NCI-H1436 treated with DMSO at 0.1 percent for 48 hours (cell line): ENCODE data around the gene KRT38.
"Not testable (repeated sequence)": the region's sequence is repeated elsewhere in the genome, so short reads cannot be mapped to it uniquely, and the experiment has no call there.

ENCODE experiments used
- DNase-seq: peaks from one replicate; lab custom pipeline; 2025; lab: John Stamatoyannopoulos, UW

Gene KRT38

GRCh38 chr17:41421116-41421515, 19.7 kb downstream of the KRT38 start:
- DNase-seq: no peak

DNA sequence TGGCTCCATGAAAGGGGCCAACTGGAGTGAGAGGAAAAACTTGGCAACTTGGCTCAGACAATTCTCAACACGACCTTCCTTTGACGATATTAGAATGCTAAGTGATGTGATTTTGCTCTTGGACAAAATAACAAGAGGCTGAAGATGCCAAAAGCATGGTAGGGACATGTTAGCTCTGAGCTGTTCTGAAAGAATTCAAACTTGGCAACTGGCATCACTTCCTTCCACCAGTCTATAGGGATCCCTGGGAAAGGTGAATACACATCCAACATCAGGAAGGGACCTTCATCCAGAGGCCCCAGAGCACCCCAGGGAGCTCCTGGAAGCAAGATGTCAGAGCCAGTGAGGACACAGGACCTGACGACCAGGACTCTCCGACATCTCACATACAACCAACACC, 20.6 kb downstream of the KRT38 start:
- DNase-seq: no peak

DNA sequence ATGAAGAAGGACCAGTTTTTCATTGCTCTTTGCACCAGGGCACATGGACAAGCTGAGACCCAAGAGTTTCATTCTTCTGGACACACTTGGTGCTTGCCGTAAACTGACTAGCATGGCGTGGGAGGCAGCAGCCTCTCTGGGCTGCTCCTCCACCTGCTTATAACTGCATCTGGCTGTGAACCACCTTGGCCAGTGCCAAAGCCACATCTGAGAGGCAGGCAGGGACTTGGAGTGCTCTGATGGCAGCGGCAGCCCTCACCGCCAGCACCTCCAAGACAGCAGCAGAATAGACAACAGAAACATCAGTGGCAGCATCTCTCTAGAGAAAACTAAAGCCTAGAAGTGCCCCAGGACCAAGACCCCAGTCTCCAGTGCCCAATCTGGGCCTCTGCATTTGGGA, 21.1 kb downstream of the KRT38 start:
- no peak for DNase-seq

DNA sequence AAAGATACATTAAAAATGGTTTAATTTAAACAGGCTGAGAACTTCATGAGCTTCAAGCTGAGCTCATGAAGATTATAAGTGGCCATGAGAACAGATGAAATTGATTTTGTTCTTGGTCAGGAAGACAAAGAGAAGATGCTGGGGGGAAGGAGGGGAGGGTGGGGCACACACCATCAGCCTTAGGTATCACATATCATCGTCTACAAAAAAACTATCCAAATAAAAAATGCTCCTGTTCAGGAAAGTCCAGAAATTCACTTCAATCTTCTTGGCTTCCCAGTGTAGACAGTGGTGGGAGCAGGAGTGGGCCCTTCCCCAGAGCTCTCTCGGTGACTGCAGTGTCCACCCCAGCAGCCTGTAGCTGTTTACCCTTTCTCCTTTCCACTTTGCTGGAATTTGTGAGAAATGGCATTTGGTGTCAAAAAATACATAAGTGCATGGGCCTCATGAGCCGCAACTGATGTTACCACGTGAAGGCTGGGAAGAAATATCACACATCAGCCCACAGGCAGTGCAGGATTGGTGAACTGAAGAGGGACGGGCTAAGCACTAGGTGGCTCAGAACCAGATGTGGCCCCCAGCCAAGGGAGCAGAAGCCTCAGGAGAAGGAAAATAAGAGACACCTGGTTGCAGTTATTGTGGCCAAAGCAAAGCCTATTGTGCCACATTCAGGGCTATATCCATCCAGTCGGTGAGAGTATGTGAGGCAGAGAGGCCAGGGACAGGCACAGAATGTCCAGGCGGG, 22.5 kb downstream of the KRT38 start:
- DNase-seq: no peak

- no peak for DNase-seq
Observed at GRCh38 chr17:41417576-41418015, 23.2 kb downstream of the KRT38 start.

- DNase-seq: no peak
Observed at GRCh38 chr17:41417127-41417526, 23.7 kb downstream of the KRT38 start.

GRCh38 chr17:41416479-41416878, 24.3 kb downstream of the KRT38 start:
- no peak for DNase-seq

DNA sequence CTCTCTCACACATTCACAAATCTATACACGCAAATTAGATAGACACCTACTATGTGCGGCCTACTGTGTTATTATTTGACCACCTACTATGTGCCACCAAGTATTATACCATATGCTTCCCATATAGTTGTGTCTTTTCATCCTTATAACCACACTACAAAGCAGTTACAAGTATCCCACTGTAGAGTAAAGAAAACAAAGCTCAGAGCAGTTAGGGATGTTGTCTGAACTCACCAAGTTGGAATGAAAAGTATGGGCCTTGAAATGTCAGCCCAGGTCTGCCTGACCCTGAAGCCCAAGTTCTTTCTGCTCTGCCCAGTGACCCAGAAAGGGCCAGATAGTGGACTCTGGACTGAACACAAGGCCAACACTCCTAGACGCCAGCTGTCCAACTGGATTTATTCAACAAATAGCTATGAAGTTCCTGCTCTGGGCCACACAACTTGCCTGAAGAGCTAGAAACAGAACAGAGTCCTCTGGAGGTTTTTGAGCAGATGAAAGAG, 24.9 kb downstream of the KRT38 start:
- no peak for DNase-seq

DNA sequence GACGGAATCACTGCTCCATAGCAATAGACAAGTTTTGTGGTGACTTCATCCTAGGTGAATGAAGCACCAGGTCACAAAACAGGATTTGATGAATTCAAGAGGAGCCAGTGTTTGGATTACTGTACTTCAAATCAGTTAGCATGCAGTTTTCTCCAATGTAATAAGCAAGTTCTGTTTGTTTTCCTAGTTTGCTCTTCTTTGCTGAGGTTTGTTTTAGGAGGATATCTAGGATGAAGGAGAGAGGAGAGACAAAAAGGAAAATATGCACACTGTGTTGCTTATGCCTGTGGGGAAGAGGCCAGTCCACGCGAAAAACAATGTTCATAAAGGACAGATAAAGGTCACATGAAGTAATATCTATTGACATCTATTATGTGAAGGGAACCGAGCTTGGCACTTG, 25.4 kb downstream of the KRT38 start:
- DNase-seq: no peak

GRCh38 chr17:41413982-41414381, 26.8 kb downstream of the KRT38 start:
- DNase-seq: no peak

DNA sequence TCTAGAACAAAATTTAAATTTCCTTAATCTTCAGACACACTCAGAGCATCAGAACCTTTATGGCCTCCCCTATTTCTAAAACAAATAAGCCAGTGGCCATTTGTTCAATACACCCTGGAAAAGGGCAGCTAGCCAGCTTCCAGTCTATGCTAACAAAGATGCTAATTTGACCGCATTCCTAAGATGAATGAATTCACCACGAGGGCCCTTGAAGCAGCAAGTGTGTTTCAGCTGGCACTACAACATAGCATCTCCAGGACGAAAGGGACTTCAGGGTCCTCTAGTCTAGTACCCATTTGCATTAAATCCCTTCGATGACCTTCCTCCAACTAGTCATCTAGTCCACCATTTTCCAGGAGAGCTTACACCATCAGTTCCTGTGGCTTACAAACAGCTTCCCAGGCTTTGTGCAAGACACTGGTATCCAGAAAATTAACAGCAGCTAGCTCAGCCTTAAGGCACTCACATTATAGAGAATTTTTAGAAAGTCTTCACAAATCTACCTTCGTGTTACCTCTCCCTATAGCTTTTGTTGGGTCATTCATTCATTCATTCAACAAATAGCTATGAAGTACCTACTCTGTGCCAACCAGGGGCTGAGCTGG, 27.3 kb downstream of the KRT38 start:
- no peak for DNase-seq

- DNase-seq: no peak
Observed at GRCh38 chr17:41411072-41411840, 29.5 kb downstream of the KRT38 start.

- DNase-seq: no peak
Observed at GRCh38 chr17:41407226-41407625, 33.6 kb downstream of the KRT38 start.

DNA sequence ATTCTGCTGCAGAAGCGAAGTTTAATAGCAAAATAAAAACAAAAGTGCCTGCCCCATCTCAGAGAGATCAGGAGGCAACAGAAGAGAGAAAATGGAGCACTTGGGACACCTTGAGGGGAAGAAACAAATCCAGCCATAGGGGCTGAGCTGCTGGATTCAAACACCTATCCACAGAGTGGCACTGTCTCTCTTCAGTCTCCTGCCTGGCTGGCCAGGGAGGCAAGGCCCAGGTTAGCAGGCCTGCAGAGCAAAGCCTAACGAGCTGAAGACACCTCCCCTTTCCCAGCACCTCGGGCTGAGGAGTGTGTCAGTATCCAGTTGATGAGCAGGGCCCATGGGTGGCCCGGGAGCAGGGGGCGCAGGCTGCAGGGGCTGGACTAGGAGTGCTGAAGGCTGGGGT, 34.6 kb downstream of the KRT38 start:
- DNase-seq: no peak

DNA sequence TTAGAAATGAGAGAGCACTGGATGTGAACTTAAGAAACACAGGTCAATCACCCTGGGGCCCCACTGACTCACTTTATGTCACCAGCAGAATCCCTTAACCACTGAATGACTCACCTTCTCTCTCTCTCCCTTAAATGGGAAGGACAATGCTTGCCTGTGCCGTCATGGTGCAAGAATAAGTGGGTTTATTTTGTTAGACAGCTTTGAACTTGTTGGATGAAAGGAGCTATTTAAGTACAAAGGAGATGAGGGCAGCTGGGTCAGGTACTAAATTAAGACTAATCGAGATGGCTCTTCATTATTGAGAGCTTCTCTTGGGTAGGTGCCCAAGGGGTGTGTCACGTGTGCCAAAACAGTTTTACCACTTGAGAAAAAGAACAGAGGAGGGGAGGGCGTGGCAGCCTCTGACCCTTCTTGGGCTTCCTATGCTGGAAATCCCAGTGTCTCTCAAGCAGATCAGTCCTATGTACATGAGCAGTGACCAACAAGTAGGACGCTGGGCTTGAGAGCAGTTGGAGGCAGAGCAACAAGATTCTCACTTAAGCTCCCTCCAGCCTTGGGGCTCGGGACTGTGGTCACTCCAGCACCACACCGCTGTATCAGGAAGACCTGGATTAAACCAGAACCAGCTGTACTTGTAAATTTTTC, 36.6 kb downstream of the KRT38 start:
- no peak for DNase-seq

GRCh38 chr17:41403404-41404023, 37.3 kb downstream of the KRT38 start:
- no peak for DNase-seq

DNA sequence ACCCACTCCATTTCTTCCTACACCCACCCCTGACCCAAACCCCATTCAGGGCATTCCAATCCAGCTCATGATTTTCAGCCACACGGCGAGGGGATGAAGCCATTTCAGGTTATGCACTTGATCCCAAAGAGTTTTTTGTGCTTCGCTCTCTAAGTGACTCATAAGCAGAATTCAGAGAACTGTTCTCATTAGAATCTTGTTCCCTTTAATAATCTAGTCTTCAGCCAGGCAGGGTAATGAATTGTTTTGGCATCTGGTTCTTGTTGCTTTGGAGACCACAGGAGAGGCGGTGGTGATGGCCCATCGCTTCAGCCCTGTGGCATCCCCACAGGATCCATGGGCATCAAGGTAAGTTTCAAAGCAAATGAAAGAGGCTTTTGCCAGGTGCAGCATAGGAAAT, 38.6 kb downstream of the KRT38 start:
- no peak for DNase-seq

DNA sequence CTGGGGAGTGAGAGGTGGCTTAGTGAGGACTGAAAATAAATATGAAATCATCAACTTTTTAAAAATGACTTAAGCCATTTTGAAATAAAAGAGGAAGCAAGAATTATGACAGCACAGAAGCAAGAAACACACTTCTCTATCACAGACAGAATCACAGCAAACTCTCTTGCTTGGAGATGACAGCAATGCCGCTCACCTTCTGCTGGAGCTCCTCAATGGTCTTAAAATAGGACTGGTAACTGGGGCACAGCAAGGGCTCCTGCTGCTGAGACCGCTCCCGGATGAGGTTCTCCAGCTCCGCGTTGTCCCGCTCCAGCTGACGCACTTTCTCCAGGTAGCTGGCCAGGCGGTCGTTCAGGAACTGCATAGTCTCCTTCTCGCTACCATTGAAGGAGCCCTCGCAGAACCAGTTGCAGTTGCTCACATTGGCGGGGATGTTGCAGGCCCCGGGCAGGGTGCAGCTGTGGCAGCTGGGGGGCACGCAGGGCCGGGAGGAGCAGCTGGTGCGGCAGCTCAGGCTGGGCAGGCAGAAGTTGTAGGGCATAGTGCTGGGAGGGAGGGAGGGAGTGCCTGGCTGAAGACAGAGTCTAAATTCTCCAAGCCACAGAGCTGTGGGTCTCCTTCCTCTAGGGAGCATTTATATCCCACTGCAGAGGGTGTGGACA, 43.7 kb downstream of the KRT38 start, which contains the start of gene KRT31:
Gene KRT31, minus strand, starts transcription at position 613 of the 665 bp plus-strand sequence. Its CDS starts 69 bp downstream, at position 544.
- DNase-seq: no peak

DNA sequence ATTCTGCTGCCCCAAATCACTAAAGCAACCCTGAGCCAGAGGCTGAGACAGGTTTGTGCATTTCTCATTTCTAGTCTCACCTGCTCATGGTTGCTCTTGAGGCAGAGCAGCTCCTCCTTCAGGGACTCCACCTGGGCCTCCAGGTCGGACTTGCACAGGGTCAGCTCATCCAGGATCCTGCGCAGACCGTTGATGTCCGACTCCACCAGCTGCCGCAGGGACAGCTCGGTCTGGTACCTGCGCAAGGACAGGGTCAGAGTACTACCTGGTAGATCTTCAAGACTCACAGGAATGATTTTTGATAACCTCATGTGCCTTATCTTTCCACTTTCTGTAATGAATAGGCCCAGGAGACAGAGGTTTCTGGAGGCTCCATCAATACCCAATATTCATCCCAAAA, 44.4 kb downstream of the KRT38 start:
- no peak for DNase-seq

DNA sequence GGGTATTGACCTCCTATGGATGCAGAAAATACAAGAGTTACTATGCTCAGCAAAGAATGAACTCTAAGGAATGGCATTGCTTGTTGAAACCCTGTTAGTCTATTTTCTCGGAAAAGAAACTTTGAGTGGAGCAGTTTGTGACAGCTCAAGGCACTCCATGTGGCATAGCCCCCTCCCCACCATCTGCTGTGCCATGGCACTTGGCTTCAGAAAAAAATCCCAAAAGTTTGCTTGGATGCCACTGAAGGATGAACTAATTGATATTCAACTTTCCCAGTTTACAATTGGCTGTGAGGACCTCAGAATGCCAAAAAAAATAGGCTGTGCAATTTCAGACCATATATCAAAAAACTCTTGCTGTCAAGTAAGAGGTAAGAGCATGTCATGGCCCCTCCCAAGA, 45.2 kb downstream of the KRT38 start:
- DNase-seq: no peak

- DNase-seq: not testable (repeated sequence)
Observed at GRCh38 chr17:41395044-41395443, 45.7 kb downstream of the KRT38 start.
